ENCODE data around the gene METTL2A. TPM values are rescaled to one million over a fixed set of nuclear protein-coding genes. Genes with fewer than 3 reads are reported as not detected.
"Not testable (repeated sequence)": the region's sequence is repeated elsewhere in the genome, so short reads cannot be mapped to it uniquely, and the experiment has no call there.

Gene METTL2A, protein sequence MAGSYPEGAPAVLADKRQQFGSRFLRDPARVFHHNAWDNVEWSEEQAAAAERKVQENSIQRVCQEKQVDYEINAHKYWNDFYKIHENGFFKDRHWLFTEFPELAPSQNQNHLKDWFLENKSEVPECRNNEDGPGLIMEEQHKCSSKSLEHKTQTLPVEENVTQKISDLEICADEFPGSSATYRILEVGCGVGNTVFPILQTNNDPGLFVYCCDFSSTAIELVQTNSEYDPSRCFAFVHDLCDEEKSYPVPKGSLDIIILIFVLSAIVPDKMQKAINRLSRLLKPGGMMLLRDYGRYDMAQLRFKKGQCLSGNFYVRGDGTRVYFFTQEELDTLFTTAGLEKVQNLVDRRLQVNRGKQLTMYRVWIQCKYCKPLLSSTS
- polyA plus RNA-seq = 18.7 and 25.7 TPM in 2 replicates
- polyA minus RNA-seq = 58.2 and 58.8 TPM in 2 replicates

DNA sequence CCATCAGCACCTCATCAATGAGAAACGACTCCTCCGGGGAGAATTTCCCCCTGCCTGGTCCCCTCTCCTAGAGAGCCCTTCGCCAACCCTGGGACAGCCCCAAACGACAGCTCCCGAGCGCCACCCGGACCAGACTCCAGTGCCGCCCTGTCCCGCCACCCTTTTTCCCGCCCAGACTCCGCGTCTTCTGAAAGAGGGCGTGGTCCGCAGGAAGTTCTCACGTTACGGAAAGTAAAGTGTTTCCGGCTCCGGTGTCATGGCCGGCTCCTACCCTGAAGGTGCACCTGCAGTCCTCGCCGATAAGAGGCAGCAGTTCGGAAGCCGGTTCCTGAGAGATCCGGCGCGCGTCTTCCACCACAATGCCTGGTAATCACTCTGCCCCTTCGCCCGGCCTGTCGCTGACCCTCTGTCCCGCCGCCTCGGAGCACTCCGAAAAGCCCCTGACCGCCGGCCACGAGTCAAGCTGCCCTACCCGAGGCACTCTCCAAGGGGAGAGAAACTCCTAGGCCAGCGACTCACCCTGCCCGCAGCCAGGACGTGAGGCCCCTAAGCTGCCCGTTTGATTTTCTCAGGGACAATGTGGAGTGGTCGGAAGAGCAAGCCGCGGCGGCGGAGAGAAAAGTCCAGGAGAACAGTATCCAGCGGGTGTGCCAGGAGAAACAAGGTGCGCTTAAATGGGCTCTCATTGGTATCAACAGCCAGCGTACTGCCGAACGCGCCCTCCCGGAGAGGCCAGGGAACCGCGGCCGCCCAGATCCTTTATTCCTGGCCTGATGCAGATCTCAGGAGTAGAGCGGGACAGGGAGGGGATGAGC is at the start of gene METTL2A:
Gene METTL2A (plus strand): TSS at position 251 of the 815 bp plus-strand sequence. CDS start 6 bp downstream, at position 257.
- Histone ChIP-seq H3K27ac (ENCODE audit: low read length) (peak within 1 kb of the TSS; percentile 65), H2AFZ (ENCODE audit: low read depth, low read length) (peak within 1 kb of the TSS; percentile 60), H3K4me2 (ENCODE audit: low read length) (peak within 1 kb of the TSS; percentile 70), H3K4me3 (ENCODE audit: low read length) (peak within 1 kb of the TSS; percentile 74), H3K9ac (ENCODE audit: low read length) (peak within 1 kb of the TSS; percentile 76)
- TF ChIP-seq POLR2AphosphoS5 (IDR thresholded peaks at IDR 0.05) (peak; percentile 84), TAF1 (IDR thresholded peaks at IDR 0.05; ENCODE audit: low read depth) (peak; percentile 57), EP300 (conservative IDR thresholded peaks at IDR 0.05; ENCODE audit: poor library complexity, severe bottlenecking) (peak; percentile 14), MXI1 (conservative IDR thresholded peaks at IDR 0.05; ENCODE audit: poor library complexity, severe bottlenecking) (peak; percentile 86), SMC3 (conservative IDR thresholded peaks at IDR 0.05; ENCODE audit: poor library complexity) (peak; percentile 15)
- TF ChIP-seq, protein P1, sequence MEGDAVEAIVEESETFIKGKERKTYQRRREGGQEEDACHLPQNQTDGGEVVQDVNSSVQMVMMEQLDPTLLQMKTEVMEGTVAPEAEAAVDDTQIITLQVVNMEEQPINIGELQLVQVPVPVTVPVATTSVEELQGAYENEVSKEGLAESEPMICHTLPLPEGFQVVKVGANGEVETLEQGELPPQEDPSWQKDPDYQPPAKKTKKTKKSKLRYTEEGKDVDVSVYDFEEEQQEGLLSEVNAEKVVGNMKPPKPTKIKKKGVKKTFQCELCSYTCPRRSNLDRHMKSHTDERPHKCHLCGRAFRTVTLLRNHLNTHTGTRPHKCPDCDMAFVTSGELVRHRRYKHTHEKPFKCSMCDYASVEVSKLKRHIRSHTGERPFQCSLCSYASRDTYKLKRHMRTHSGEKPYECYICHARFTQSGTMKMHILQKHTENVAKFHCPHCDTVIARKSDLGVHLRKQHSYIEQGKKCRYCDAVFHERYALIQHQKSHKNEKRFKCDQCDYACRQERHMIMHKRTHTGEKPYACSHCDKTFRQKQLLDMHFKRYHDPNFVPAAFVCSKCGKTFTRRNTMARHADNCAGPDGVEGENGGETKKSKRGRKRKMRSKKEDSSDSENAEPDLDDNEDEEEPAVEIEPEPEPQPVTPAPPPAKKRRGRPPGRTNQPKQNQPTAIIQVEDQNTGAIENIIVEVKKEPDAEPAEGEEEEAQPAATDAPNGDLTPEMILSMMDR (IDR thresholded peaks at IDR 0.05; ENCODE audit: poor library complexity, severe bottlenecking) = peak; percentile 80
- H3K9me2 ChIP-seq (ENCODE audit: insufficient read depth, low read length); H3K79me2 ChIP-seq (replicated peaks; ENCODE audit: insufficient read depth, low read length); H4K20me1 ChIP-seq (ENCODE audit: insufficient read depth); H3F3A ChIP-seq (ENCODE audit: insufficient read depth, low read length, poor library complexity, severe bottlenecking); H3K9me3 ChIP-seq (ENCODE audit: low read length); H3K27me3 ChIP-seq (ENCODE audit: insufficient read depth, low read depth, low read length); H3K36me3 ChIP-seq (ENCODE audit: insufficient read depth, low read length): not testable (repeated sequence)

DNA sequence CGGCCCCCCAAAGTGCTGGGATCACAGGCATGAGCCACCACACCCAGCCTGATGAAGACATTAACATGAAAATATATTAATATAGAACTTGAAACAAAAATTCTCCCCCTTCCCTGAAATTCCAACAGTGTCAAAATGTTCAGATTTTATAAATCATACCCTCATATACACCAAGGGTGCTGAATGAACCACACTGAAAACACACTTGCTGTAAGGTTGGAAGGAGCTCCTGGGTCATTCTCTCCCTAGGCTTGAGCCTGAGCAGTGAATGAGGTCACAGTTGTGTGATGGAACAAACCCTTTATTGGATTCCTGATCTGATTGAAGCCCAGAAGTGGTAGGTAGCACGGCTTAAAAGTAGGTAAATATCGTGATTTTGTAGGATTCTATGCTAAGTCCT is 43.4 kb upstream of the METTL2A start, which contains the start of gene EFCAB3:
Gene EFCAB3 (plus strand): TSS at position 301 of the 400 bp plus-strand sequence. CDS start 2,427 bp downstream, outside the sequence.
- Histone ChIP-seq H3K4me2 (ENCODE audit: low read length) (no peak within 1 kb of the TSS), H3K27me3 (ENCODE audit: insufficient read depth, low read depth, low read length) (no peaks in the 10 kb centered on the region), H3K4me3 (ENCODE audit: low read length) (no peak within 1 kb of the TSS), H3K9ac (ENCODE audit: low read length) (no peak within 1 kb of the TSS), H3K9me2 (ENCODE audit: insufficient read depth, low read length) (no peaks in the 10 kb centered on the region), H3K79me2 (replicated peaks; ENCODE audit: insufficient read depth, low read length) (no peaks in the 10 kb centered on the region), H3K27ac (ENCODE audit: low read length) (no peak within 1 kb of the TSS), H2AFZ (ENCODE audit: low read depth, low read length) (no peak within 1 kb of the TSS), H3K36me3 (ENCODE audit: insufficient read depth, low read length) (no peaks in the 10 kb centered on the region), H4K20me1 (ENCODE audit: insufficient read depth) (no peaks in the 10 kb centered on the region), H3F3A (ENCODE audit: insufficient read depth, low read length, poor library complexity, severe bottlenecking) (no peaks in the 10 kb centered on the region), H3K9me3 (ENCODE audit: low read length) (no peaks in the 10 kb centered on the region)
- TF ChIP-seq EP300 (conservative IDR thresholded peaks at IDR 0.05; ENCODE audit: poor library complexity, severe bottlenecking) (no peak), TAF1 (IDR thresholded peaks at IDR 0.05; ENCODE audit: low read depth) (no peak), SMC3 (conservative IDR thresholded peaks at IDR 0.05; ENCODE audit: poor library complexity) (no peak), MXI1 (conservative IDR thresholded peaks at IDR 0.05; ENCODE audit: poor library complexity, severe bottlenecking) (no peak), RAD21 (conservative IDR thresholded peaks at IDR 0.05) (no peak), POLR2AphosphoS5 (IDR thresholded peaks at IDR 0.05) (no peak), EZH2 (IDR thresholded peaks at IDR 0.05; ENCODE audit: borderline replicate concordance, insufficient read depth, low read length, poor library complexity, severe bottlenecking) (no peak)
- TF ChIP-seq, protein P2, sequence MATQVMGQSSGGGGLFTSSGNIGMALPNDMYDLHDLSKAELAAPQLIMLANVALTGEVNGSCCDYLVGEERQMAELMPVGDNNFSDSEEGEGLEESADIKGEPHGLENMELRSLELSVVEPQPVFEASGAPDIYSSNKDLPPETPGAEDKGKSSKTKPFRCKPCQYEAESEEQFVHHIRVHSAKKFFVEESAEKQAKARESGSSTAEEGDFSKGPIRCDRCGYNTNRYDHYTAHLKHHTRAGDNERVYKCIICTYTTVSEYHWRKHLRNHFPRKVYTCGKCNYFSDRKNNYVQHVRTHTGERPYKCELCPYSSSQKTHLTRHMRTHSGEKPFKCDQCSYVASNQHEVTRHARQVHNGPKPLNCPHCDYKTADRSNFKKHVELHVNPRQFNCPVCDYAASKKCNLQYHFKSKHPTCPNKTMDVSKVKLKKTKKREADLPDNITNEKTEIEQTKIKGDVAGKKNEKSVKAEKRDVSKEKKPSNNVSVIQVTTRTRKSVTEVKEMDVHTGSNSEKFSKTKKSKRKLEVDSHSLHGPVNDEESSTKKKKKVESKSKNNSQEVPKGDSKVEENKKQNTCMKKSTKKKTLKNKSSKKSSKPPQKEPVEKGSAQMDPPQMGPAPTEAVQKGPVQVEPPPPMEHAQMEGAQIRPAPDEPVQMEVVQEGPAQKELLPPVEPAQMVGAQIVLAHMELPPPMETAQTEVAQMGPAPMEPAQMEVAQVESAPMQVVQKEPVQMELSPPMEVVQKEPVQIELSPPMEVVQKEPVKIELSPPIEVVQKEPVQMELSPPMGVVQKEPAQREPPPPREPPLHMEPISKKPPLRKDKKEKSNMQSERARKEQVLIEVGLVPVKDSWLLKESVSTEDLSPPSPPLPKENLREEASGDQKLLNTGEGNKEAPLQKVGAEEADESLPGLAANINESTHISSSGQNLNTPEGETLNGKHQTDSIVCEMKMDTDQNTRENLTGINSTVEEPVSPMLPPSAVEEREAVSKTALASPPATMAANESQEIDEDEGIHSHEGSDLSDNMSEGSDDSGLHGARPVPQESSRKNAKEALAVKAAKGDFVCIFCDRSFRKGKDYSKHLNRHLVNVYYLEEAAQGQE (IDR thresholded peaks at IDR 0.05; ENCODE audit: borderline replicate concordance) = no peak
- TF ChIP-seq, protein P1 (IDR thresholded peaks at IDR 0.05; ENCODE audit: poor library complexity, severe bottlenecking) = no peak
